Measurements from ENCODE around the gene GTF3C5.
"Not testable (repeated sequence)": the region's sequence is repeated elsewhere in the genome, so short reads cannot be mapped to it uniquely, and the experiment has no call there.

GTF3C5 gene

DNA sequence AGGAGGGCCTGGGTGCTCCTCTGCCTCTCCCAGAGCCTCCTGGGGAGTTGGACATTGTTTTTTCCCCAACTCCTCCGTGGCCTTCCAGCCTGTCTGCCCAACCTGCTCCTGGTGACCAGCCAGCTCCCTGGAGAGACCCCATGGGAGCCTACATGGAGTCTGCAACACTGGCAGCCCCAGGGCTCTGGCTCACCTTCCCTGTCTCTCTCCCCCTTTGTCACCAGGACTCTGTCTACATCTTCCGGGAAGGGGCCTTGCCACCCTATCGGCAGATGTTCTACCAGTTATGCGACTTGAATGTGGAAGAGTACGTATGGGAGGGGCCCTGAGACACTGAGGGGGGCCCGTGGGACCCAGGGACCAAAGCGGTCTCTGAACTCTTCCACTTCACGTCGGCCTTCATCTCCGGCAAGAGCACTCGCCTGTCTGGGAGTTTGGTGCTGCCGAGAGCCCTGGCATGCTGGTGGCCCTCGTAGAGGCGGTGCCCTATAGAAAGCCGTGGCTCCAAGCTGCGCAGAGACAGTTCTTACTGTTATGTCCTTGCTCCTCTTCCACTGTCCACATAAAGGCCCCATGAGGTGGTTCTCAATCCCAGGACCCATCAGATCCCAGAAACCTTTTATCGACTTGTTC lies 25.1 kb downstream of the GTF3C5 start:
- no peak for DNase-seq (ENCODE audit: low spot score)

GRCh38 chr9:133056533-133056932 lies 25.7 kb downstream of the GTF3C5 start:
- DNase-seq (ENCODE audit: low spot score): no peak

DNA sequence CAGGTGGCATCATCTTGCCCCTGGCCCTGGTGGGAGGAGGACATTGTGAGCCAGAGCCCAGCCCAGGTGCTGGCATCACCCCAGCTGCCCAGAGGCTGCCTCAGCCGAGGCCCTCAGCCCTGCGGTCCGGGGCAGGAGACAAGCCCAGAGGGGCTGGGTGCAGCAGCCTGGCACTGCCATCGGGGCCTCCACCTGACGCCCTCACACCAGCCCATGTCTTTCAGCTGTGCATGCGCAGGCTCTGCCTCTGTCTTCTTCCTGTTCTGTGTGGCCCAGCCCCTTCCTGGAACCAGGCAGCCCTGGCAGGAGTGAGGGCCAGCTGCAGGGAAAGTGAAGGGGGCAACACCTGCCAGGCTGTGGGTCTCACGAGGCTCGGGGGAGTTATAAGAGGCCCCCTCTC lies 26.2 kb downstream of the GTF3C5 start:
- no peak for DNase-seq (ENCODE audit: low spot score)

GRCh38 chr9:133057553-133057952 lies 26.8 kb downstream of the GTF3C5 start:
- DNase-seq (ENCODE audit: low spot score): no peak

DNA sequence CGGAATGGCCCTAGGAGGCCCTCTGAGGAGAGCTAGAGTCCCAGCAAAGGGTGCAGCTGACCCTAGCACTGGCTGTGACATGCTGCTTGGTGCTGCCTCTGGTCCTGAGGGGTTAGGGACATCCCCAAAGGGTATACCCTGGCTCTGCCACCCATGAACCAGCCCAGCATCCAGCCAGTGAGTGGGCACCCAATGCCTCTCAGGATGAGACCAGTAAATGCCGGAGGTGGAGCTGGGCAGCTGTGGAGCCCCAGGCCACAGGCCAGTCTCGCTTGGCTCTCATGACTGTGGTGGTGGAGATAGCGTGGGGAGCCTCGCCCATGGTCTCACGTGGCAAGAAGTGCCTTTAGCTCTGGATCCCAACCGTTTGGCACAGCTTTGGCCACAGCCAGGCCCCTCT lies 27.3 kb downstream of the GTF3C5 start:
- no peak for DNase-seq (ENCODE audit: low spot score)

- DNase-seq (ENCODE audit: low spot score): no peak
These were observed 27.9 kb downstream of the GTF3C5 start for GRCh38 chr9:133058550-133059320.

- DNase-seq (ENCODE audit: low spot score): no peak
These were observed 28.8 kb downstream of the GTF3C5 start for GRCh38 chr9:133059623-133060022.

DNA sequence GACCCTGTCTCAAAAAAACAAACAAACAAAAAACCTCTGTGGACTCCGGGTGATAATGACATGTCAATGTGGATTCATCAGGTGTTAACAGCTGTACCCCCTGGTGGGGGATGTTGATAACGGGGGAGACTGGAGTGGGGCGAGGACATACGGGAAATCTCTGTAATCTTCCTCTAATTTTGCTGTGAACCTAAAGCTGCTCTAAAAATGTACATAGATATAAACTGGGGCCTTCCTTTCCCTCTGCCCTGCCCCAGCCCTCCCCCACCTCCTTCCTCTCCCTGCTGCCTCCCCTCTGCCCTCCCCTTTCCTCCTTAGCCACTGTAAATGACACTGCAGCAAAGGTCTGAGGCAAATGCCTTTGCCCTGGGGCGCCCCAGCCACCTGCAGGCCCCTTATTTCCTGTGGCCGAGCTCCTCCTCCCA lies 29.6 kb downstream of the GTF3C5 start:
- no peak for DNase-seq (ENCODE audit: low spot score)

- DNase-seq (ENCODE audit: low spot score): not testable (repeated sequence)
These were observed 30.4 kb downstream of the GTF3C5 start for GRCh38 chr9:133061019-133061763.

DNA sequence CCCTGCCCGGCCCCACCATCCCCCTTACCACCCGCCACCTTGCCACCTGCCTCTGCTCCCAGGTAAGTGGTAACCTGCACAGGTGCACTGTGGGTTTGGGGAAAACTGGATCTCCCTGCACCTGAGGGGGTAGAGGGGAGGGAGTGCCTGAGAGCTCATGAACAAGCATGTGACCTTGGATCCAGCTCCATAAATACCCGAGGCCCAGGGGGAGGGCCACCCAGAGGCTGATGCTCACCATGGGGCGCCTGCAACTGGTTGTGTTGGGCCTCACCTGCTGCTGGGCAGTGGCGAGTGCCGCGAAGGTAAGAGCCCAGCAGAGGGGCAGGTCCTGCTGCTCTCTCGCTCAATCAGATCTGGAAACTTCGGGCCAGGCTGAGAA lies 31.0 kb downstream of the GTF3C5 start, which contains the start of gene CEL:
TSS of gene CEL (plus strand) at position 218 of the 382 bp plus-strand sequence. CDS start at position 240, 22 bp downstream.
- not testable (repeated sequence) for DNase-seq (ENCODE audit: low spot score)

DNA sequence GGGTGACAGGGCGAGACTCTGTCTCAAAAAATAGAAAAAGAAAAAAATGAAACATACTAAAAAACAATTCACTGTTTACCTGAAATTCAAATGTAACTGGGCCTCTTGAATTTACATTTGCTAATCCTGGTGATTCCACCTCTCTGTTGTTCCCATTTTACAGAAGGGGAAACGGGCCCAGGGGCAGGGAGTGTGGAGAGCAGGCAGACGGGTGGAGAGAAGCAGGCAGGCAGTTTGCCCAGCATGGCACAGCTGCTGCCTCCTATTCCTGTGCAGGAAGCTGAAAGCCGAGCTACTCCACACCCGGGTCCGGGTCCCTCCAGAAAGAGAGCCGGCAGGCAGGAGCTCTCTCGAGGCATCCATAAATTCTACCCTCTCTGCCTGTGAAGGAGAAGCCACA lies 31.8 kb downstream of the GTF3C5 start:
- DNase-seq (ENCODE audit: low spot score): not testable (repeated sequence)

- no peak for DNase-seq (ENCODE audit: low spot score)
These were observed 32.3 kb downstream of the GTF3C5 start for GRCh38 chr9:133063159-133063499.

- DNase-seq (ENCODE audit: low spot score): no peak
These were observed 32.9 kb downstream of the GTF3C5 start for GRCh38 chr9:133063500-133064231.

- DNase-seq (ENCODE audit: low spot score): no peak
These were observed 33.7 kb downstream of the GTF3C5 start for GRCh38 chr9:133064241-133065069.

DNA sequence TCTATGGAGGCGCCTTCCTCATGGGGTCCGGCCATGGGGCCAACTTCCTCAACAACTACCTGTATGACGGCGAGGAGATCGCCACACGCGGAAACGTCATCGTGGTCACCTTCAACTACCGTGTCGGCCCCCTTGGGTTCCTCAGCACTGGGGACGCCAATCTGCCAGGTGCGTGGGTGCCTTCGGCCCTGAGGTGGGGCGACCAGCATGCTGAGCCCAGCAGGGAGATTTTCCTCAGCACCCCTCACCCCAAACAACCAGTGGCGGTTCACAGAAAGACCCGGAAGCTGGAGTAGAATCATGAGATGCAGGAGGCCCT lies 34.2 kb downstream of the GTF3C5 start:
- no peak for DNase-seq (ENCODE audit: low spot score)

DNA sequence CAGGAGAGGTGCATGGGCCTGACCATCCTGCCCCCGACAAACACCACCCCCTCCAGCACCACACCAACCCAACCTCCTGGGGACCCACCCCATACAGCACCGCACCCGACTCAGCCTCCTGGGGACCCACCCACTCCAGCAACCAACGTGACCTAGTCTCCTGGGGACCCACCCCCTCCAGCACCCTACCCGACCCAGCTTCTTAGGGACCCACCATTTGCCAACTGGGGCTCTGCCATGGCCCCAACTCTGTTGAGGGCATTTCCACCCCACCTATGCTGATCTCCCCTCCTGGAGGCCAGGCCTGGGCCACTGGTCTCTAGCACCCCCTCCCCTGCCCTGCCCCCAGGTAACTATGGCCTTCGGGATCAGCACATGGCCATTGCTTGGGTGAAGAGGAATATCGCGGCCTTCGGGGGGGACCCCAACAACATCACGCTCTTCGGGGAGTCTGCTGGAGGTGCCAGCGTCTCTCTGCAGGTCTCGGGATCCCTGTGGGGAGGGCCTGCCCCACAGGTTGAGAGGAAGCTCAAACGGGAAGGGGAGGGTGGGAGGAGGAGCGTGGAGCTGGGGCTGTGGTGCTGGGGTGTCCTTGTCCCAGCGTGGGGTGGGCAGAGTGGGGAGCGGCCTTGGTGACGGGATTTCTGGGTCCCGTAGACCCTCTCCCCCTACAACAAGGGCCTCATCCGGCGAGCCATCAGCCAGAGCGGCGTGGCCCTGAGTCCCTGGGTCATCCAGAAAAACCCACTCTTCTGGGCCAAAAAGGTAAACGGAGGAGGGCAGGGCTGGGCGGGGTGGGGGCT lies 35.6 kb downstream of the GTF3C5 start:
- DNase-seq (ENCODE audit: low spot score): no peak

DNA sequence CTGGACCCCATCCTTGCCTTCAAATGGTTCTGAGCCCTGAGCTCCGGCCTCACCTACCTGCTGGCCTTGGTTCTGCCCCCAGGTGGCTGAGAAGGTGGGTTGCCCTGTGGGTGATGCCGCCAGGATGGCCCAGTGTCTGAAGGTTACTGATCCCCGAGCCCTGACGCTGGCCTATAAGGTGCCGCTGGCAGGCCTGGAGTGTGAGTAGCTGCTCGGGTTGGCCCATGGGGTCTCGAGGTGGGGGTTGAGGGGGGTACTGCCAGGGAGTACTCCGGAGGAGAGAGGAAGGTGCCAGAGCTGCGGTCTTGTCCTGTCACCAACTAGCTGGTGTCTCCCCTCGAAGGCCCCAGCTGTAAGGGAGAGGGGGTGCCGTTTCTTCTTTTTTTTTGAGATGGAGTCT lies 36.2 kb downstream of the GTF3C5 start:
- no peak for DNase-seq (ENCODE audit: low spot score)

DNA sequence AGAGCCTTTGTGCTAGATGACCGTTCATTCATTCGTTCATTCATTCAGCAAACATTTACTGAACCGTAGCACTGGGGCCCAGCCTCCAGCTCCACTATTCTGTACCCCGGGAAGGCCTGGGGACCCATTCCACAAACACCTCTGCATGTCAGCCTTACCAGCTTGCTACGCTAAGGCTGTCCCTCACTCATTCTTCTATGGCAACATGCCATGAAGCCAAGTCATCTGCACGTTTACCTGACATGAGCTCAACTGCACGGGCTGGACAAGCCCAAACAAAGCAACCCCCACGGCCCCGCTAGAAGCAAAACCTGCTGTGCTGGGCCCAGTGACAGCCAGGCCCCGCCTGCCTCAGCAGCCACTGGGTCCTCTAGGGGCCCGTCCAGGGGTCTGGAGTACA lies 37.0 kb downstream of the GTF3C5 start:
- no peak for DNase-seq (ENCODE audit: low spot score)

DNA sequence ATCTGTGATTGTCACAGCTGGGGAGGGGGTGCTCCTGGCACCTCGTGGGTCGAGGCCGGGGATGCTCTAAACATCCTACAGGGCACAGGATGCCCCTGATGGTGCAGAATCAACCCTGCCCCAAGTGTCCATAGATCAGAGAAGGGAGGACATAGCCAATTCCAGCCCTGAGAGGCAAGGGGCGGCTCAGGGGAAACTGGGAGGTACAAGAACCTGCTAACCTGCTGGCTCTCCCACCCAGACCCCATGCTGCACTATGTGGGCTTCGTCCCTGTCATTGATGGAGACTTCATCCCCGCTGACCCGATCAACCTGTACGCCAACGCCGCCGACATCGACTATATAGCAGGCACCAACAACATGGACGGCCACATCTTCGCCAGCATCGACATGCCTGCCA lies 37.6 kb downstream of the GTF3C5 start:
- not testable (repeated sequence) for DNase-seq (ENCODE audit: low spot score)

DNA sequence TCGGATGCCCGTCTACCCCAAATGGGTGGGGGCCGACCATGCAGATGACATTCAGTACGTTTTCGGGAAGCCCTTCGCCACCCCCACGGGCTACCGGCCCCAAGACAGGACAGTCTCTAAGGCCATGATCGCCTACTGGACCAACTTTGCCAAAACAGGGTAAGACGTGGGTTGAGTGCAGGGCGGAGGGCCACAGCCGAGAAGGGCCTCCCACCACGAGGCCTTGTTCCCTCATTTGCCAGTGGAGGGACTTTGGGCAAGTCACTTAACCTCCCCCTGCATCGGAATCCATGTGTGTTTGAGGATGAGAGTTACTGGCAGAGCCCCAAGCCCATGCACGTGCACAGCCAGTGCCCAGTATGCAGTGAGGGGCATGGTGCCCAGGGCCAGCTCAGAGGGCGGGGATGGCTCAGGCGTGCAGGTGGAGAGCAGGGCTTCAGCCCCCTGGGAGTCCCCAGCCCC lies 39.7 kb downstream of the GTF3C5 start:
- not testable (repeated sequence) for DNase-seq (ENCODE audit: low spot score)

GRCh38 chr9:133070985-133071384 lies 40.2 kb downstream of the GTF3C5 start:
- DNase-seq (ENCODE audit: low spot score): not testable (repeated sequence)

Data from germinal center (tissue), 1 donor.